Spleen (tissue), 7 donors: ENCODE results near the gene CDC42SE1.

Source experiments
- POLR2AphosphoS5 ChIP-seq, 3 donors: sonication (generic); formaldehyde crosslinking; IDR thresholded peaks; one replicate each; pipeline ENCODE4 v1.5.1; 2017; ENCODE audit warnings: antibody characterized with exemption in 3 of 3
- TF ChIP-seq, protein P1 (sequence below), 11 experiments: fragments of 200-600 bp in 7 of 11; fragments of 450-650 bp in 4 of 11; sonication (generic) in 4 of 11; IDR thresholded peaks in 8 of 11; conservative IDR thresholded peaks in 3 of 11; 1 replicate in 7 of 11; 2 replicates in 4 of 11; pipeline versions ENCODE4 v1.4.0 to v1.8.0; 2016 to 2021; ENCODE audit warnings: antibody characterized with exemption in 11 of 11, inconsistent platforms in 4 of 11, mild to moderate bottlenecking in 1 of 11
- donor health status: DM: no; HTN: no; CAD: no; lungs with moderate emphysema.
- donor health status: DM: no; HTN: no; CAD: no.
- donor health status: DM: no; HTN: no; CAD: no.

DNA sequence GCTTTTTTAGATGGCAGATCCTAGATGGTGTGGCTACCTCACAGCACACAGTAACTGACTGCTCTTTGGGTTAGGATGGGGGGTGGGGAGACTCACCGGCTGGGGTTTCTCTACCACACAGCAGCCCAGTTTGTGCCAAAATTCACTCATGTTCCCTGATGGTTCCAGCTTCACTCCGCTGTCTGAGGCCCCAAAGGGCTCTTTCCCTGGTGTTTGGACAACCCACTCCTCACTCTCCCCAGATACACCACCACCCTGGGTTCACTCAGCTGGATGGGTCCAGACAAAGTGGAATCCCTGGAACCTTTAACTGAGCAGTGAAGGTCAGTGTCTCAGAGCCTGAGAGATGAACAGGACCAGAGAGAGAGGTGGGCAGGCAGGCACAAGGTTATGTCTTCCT lies 3.8 kb downstream of the CDC42SE1 start:
- TF ChIP-seq, protein P1, sequence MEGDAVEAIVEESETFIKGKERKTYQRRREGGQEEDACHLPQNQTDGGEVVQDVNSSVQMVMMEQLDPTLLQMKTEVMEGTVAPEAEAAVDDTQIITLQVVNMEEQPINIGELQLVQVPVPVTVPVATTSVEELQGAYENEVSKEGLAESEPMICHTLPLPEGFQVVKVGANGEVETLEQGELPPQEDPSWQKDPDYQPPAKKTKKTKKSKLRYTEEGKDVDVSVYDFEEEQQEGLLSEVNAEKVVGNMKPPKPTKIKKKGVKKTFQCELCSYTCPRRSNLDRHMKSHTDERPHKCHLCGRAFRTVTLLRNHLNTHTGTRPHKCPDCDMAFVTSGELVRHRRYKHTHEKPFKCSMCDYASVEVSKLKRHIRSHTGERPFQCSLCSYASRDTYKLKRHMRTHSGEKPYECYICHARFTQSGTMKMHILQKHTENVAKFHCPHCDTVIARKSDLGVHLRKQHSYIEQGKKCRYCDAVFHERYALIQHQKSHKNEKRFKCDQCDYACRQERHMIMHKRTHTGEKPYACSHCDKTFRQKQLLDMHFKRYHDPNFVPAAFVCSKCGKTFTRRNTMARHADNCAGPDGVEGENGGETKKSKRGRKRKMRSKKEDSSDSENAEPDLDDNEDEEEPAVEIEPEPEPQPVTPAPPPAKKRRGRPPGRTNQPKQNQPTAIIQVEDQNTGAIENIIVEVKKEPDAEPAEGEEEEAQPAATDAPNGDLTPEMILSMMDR (IDR thresholded peaks at IDR 0.05 in 8 of 11, conservative IDR thresholded peaks at IDR 0.05 in 3 of 11) = no peak
- TF ChIP-seq POLR2AphosphoS5 (IDR thresholded peaks at IDR 0.05) = no peak
